KBM-7 (cell line): ENCODE results near the gene NT5C2.
A peak's percentile ranks its signal among the peaks of the same experiment; 100 is the strongest.
"Not testable (repeated sequence)": the region's sequence is repeated elsewhere in the genome, so short reads cannot be mapped to it uniquely, and the experiment has no call there.

Source experiments
- DNase-seq: peaks from one replicate; pipeline ENCODE4 v3.0.0-alpha.2; 2015
- in situ Hi-C: fragments of 300-500 bp; cut with MboI; formaldehyde crosslinking; loops from 2 replicates; pipeline ENCODE4 v1.14.3; 2020; ENCODE audit warnings: low sequenced_read_pairs, low pct_unique_long_range_greater_than_20kb, mixed read lengths

The NT5C2 gene

GRCh38 chr10:103193107-103193819 lies at the start of gene NT5C2:
NT5C2 (minus strand) TSS chr10:103193272; CDS start chr10:103174958, 18,314 bp downstream.
- DNase-seq = peak; percentile 56
- in situ Hi-C loops = no loop called here

DNA sequence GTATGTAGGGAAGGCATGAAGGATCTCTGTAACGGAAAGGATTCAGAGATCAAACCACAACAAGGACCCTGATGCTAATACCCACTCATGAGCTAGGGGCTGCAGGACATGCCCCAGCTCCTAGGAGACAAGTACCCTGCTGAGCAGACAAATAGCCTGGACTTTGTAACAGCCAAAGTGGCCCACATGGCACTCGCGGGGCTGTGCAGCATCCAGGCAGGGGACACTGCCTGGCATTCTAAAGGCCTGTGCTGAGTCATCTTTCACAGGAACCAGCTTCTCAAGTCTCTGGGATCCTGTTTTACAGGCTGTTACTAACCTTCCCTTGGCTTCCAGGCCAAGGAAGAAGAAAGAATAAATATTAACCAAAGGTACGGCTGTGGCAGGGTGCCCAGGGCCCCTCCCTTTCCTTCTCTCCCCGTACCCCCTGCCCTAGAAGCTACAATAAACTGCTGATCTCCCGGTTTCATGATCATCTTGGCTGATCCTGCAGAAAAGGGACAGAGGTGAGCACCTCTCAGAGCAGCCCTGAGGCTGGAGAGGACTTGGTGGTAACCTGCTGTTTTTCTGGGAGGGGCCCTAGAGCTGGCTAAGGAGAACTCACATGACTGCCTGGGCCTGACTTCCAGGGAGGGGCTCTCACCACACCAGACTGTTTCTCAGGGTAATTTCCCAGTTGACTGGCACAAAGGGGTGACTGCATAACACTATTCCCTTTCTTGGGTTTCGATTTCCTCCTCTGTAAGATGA lies 48.4 kb upstream of the NT5C2 start:
- peak; percentile 58 for DNase-seq
- in situ Hi-C loops = no loop called here

DNA sequence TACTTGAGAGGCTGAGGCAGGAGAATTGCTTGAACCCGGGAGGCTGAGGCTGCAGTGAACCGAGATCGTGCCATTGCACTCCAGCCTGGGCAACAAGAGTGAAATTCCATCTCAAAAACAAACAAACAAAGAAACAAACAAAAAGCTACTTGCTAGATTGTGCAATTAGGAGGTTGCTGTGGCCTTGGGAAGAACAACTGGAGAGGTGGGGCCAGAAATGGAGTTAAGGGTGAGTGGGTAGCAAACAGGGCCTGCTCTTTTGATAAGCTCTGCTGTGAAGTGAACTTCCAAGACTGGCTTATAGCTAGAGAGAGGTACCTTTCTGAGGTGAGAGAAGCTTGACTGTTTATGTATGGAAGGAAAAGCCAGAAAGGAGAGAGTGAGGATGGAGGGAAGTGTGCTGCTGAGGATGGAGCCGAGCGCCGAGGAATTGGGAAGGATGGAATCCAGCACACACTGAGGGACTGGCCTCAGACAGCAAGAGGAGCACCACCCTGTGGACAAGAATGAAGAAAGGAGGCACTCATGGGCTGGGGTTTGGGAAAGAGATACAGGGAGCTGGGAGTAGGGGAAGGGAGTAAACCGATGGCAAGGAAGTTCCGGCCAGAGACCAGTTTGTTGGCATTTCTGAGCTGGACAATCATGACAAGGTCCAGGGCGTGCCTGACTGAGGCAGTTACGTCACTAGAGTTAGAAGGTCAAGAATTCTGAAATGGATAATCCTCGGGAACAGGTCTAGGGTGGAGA lies 45.6 kb upstream of the NT5C2 start:
- in situ Hi-C loops = no loop called here
- peak; percentile 25 for DNase-seq

- in situ Hi-C loops = no loop called here
- DNase-seq = no peak
These were observed 42.7 kb upstream of the NT5C2 start for GRCh38 chr10:103235775-103236174.

DNA sequence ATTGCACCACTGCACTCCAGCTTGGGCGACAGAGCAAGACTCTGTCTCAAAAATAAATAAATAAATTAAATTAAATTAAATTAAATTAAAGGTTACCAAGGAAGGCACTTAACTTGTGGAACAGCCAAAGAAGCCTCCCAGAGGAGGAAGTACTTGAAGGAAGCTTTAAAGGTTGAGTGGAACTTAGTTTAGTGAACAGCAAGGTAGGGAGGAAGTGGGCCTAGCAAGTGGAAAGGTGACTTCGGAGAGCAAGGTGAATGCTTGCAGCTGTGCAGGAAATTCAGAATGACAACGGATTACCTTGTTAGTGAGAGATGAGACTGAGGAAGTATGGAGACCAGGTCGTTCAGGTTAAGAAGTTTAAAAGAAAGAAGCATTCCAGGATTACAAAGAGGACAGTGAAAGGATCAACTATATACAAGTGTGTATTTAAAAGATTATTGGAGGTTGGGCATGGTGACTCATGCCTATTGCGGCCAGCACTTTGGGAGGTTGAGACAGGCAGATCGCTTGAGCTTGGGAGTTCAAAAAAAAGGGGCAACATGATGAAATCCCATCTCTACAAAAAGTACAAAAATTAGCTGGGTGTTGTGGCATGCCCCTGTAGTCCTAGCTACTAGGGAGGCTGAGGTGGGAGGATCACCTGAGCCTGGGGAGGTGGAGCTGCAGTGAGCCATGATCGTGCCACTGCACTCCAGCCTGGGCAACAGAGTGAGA lies 39.9 kb upstream of the NT5C2 start:
- in situ Hi-C loops = no loop called here
- DNase-seq = peak; percentile 8

- in situ Hi-C loops = no loop called here
- DNase-seq = no peak
These were observed 39.1 kb upstream of the NT5C2 start for GRCh38 chr10:103232131-103232673.

GRCh38 chr10:103231047-103231551 lies 38.0 kb upstream of the NT5C2 start:
- no peak for DNase-seq
- in situ Hi-C loops = no loop called here

DNA sequence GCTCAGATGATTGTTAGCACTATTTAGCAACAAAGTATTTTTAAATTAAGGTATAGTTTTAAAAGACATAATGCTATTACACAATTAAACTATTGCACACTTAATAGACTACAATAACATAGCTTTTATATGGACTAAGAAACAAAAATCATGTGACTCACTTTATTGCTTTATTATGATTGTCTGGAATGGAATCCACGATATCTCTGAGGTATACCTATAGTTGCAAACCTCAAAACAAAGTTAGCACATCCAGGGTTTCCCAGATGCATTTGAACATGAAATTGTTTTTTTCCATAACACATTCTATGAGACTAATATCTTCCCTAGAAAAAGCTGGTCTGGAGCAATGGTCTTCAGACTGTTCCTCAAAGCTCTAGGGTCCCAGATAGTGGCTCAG lies 34.3 kb upstream of the NT5C2 start:
- in situ Hi-C loops = no loop called here
- DNase-seq = no peak

DNA sequence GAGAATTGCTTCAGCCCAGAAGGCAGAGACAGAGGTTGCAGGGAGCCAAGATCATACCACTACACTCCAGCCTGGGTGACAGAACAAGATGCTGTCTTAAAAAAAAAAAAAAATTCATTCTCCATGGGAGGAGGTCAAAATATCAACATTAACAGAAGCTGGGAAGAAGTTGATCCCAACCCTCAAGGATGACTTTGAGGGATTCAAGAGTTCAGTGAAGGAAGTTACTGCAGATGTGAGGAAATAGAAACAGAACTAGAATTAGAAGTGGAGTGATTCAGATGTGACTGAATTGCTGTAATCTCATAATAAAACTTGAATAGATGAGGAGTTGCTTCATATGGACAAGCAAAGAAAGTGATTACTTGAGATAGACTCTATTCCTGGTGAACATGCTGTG lies 32.9 kb upstream of the NT5C2 start:
- no peak for DNase-seq
- in situ Hi-C loops = no loop called here

- in situ Hi-C loops = not testable (repeated sequence)
- peak; percentile 41 for DNase-seq
These were observed 31.6 kb upstream of the NT5C2 start for GRCh38 chr10:103224721-103225120.

DNA sequence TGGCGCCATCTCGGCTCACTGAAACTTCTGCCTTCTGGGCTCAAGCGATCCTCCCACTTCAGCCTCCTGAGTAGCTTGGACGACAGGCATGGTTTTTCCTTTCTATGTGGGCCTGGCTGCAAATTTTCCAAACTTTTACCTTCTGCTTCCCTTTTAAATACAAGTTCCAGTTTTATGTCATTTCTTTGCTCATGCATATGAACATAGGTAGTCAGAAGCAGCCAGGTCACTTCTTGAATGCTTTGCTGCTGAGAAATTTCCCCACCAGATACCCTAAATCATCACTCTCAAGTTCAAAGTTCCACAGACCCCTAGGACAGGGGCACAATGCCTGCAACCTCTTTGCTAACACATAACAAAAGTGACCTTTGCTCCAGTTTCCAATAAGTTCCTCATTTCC lies 31.1 kb upstream of the NT5C2 start:
- in situ Hi-C loops = no loop called here
- DNase-seq = peak; percentile 28

DNA sequence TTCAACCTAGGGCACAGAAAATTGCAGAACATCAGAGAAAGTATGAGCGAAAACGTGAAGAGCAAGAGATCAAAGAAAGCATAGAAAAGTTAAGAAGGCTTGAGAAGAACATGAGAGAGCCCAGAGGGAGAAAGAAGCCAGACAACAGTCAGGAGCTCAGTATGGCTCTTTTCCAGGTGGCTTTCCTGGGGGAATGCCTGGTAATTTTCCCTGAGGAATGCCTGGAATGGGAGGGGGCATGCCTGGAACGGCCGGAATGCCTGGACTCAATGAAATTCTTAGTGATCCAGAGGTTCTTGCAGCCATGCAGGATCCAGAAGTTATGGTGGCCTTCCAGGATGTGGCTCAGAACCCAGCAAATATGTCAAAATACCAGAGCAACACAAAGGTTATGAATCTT lies 23.3 kb upstream of the NT5C2 start:
- in situ Hi-C loops, DNase-seq: not testable (repeated sequence)

GRCh38 chr10:103215601-103216000 lies 22.5 kb upstream of the NT5C2 start:
- DNase-seq = no peak
- in situ Hi-C loops = no loop called here

DNA sequence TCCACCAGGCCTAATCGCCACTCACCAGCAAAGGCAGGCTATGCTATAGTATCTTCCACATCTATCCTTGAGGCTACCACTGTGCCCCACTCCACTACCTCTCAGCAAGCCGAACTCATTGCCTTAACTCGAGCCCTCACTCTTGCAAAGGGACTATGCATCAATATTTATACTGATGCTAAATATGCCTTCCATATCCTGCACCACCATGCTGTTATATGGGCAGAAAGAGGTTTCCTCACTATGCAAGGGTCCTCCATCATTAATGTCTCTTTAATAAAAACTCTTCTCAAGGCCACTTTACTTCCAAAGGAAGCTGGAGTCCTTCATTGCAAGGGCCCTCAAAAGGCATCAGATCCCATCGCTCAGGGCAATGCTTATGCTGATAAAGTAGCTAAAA lies 17.2 kb upstream of the NT5C2 start:
- in situ Hi-C loops, DNase-seq: not testable (repeated sequence)

GRCh38 chr10:103207643-103208042 lies 14.6 kb upstream of the NT5C2 start:
- in situ Hi-C loops, DNase-seq: not testable (repeated sequence)

GRCh38 chr10:103207141-103207540 lies 14.1 kb upstream of the NT5C2 start:
- no peak for DNase-seq
- in situ Hi-C loops = no loop called here

DNA sequence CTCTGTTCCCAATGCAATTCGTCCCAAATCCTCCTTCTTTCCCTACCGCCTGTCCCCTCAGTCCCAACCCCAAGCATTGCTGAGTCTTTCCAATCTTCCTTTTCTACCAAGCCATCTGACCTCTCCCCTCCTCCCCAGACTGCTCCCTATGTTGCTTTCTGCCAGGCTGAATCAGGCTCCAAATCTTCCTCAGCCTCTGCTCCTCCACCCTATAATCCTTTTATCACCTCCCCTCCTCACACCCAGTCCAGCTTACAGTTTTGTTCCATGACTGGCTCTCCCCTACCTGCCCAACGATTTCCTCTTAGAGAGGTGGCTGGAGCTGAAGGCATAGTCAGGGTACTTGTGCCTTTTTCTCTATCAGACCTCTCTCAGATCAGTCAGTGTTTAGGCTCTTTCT lies 13.6 kb upstream of the NT5C2 start:
- DNase-seq, in situ Hi-C loops: not testable (repeated sequence)

- in situ Hi-C loops, DNase-seq: not testable (repeated sequence)
These were observed 12.3 kb upstream of the NT5C2 start for GRCh38 chr10:103205401-103205800.
